RKO (cell line): Measurements from ENCODE around the gene TMPRSS9.
"Not testable (repeated sequence)": the region's sequence is repeated elsewhere in the genome, so short reads cannot be mapped to it uniquely, and the experiment has no call there.

Source experiments
- DNase-seq: peaks from one replicate; pipeline ENCODE4 v3.0.0-alpha.2; 2016; ENCODE audit warnings: low spot score

The TMPRSS9 gene

GRCh38 chr19:2438178-2438577, 78.1 kb downstream of the TMPRSS9 start:
- no peak for DNase-seq

GRCh38 chr19:2440515-2440914, 80.5 kb downstream of the TMPRSS9 start:
- no peak for DNase-seq

- DNase-seq = no peak
Observed at GRCh38 chr19:2441096-2441752, 81.2 kb downstream of the TMPRSS9 start.

- DNase-seq = no peak
Observed at GRCh38 chr19:2443116-2443784, 83.2 kb downstream of the TMPRSS9 start.

- no peak for DNase-seq
Observed at GRCh38 chr19:2443785-2444182, 83.7 kb downstream of the TMPRSS9 start.

GRCh38 chr19:2444251-2445002, 84.4 kb downstream of the TMPRSS9 start:
- no peak for DNase-seq

- DNase-seq = no peak
Observed at GRCh38 chr19:2446381-2446780, 86.3 kb downstream of the TMPRSS9 start.

GRCh38 chr19:2449019-2449418, 89.0 kb downstream of the TMPRSS9 start:
- no peak for DNase-seq

GRCh38 chr19:2451138-2451537, 91.1 kb downstream of the TMPRSS9 start:
- DNase-seq = no peak

- DNase-seq = no peak
Observed at GRCh38 chr19:2451741-2452140, 91.7 kb downstream of the TMPRSS9 start.

- DNase-seq = no peak
Observed at GRCh38 chr19:2453431-2454025, 93.5 kb downstream of the TMPRSS9 start.

GRCh38 chr19:2454199-2454961, 94.3 kb downstream of the TMPRSS9 start:
- no peak for DNase-seq

- no peak for DNase-seq
Observed at GRCh38 chr19:2454962-2455850, 95.1 kb downstream of the TMPRSS9 start.

- DNase-seq = no peak
Observed at GRCh38 chr19:2455851-2456570, 95.9 kb downstream of the TMPRSS9 start.

- no peak for DNase-seq
Observed at GRCh38 chr19:2457394-2458037, 97.5 kb downstream of the TMPRSS9 start.

- DNase-seq = no peak
Observed at GRCh38 chr19:2458054-2458453, 98.0 kb downstream of the TMPRSS9 start.

GRCh38 chr19:2458776-2459175, 98.7 kb downstream of the TMPRSS9 start:
- DNase-seq = not testable (repeated sequence)

GRCh38 chr19:2460245-2460644, 100.2 kb downstream of the TMPRSS9 start:
- no peak for DNase-seq

GRCh38 chr19:2461751-2462634, 101.9 kb downstream of the TMPRSS9 start:
- DNase-seq = no peak
